NCI-H510A (cell line): Measurements from ENCODE around the gene AQP12B.

Experiments
- DNase-seq: peaks from one replicate; lab custom pipeline; 2025; lab: John Stamatoyannopoulos, UW

The AQP12B gene

DNA sequence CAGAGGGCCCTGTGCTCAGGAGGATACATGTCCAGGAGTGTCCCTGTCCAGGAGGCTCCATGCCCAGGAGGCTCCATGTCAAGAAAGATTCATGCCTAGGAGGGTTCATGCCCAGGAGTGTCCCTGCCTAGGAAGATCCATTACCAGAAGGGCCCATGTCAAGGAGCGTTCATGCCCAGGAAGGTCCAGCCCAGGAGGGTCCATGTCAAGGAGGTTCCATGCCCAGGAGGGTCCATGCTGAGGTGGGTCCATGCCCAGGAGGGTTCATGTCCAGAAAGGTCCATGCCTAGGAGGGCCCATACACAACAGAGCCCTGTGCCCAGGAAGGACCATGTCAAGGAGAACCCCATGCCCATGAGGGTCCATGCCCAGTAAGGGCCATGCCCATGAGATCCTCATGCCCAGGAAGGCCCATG is 50.4 kb downstream of the AQP12B start:
- no peak for DNase-seq

DNA sequence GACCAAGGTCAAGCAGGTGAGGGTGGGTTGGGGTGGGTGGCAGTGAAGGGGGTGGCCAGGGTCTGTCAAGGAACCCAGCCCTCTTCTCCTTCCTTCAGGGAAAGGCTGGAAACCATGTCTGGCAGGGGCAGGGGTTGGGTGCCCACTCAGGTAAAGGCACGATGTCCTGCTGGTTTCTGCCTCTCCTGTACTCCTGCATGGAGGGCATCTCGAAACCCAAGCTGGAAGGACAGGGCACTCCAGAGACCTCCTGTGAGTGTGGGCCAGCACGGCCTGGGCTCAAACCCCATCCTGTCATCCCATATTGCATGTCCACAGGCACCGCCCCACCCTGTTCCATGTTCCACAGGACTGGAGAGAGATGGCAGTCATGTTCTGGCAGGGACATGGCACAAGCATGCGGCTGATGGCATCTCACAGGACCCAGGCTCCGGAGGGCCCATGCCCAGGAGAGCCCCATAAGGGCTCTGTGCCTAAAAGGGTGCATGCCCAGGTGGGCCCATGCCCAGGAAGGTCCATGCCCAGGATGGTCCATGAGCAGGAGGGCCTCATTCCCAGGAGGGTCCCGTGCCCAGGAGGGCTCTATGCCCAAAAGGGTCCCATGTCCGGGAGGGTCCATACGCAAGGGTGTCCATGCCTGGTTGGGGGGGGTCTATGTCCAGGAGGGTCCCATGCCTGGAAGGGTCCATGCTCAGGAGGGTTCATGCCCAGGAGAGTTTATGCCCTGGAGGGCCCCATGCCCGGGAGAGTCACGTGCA is 51.0 kb downstream of the AQP12B start:
- no peak for DNase-seq

DNA sequence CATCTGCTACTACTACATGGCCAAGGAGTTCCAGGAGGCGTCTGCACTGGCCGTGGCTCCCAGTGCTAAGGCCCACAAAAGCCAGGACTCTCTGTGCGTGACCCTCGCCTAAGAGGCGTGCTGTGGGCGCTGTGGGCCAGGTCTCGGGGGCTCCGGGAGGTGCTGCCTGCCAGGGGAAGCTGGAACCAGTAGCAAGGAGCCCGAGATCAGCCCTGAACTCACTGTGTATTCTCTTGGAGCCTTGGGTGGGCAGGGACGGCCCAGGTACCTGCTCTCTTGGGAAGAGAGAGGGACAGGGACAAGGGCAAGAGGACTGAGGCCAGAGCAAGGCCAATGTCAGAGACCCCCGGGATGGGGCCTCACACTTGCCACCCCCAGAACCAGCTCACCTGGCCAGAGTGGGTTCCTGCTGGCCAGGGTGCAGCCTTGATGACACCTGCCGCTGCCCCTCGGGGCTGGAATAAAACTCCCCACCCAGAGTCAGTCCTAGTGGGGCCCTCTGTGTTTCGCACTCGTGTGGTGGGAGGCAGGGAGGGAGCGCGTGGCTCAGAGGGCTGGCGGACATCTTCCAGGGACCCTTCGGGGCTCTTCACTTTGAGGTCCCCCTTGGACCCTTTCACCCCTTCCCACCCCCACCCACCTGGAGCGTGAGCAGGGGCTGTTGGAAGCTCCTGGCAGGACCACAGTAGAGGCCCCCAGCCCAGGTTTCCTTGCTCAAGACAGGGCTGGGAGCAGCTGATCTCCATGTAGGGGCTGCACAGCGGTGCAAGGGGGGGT is 51.7 kb downstream of the AQP12B start:
- no peak for DNase-seq

DNA sequence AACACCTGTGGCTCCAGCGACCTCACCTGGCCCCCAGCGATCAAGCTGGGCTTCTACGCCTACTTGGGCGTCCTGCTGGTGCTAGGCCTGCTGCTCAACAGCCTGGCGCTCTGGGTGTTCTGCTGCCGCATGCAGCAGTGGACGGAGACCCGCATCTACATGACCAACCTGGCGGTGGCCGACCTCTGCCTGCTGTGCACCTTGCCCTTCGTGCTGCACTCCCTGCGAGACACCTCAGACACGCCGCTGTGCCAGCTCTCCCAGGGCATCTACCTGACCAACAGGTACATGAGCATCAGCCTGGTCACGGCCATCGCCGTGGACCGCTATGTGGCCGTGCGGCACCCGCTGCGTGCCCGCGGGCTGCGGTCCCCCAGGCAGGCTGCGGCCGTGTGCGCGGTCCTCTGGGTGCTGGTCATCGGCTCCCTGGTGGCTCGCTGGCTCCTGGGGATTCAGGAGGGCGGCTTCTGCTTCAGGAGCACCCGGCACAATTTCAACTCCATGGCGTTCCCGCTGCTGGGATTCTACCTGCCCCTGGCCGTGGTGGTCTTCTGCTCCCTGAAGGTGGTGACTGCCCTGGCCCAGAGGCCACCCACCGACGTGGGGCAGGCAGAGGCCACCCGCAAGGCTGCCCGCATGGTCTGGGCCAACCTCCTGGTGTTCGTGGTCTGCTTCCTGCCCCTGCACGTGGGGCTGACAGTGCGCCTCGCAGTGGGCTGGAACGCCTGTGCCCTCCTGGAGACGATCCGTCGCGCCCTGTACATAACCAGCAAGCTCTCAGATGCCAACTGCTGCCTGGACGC is 52.5 kb downstream of the AQP12B start:
- no peak for DNase-seq

DNA sequence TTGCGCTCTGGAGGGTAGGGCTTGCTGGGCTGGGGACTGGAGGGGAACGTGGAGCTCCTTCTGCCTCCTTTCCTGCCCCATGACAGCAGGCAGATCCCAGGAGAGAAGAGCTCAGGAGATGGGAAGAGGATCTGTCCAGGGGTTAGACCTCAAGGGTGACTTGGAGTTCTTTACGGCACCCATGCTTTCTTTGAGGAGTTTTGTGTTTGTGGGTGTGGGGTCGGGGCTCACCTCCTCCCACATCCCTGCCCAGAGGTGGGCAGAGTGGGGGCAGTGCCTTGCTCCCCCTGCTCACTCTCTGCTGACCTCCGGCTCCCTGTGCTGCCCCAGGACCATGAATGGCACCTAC is 53.1 kb downstream of the AQP12B start:
- no peak for DNase-seq

DNA sequence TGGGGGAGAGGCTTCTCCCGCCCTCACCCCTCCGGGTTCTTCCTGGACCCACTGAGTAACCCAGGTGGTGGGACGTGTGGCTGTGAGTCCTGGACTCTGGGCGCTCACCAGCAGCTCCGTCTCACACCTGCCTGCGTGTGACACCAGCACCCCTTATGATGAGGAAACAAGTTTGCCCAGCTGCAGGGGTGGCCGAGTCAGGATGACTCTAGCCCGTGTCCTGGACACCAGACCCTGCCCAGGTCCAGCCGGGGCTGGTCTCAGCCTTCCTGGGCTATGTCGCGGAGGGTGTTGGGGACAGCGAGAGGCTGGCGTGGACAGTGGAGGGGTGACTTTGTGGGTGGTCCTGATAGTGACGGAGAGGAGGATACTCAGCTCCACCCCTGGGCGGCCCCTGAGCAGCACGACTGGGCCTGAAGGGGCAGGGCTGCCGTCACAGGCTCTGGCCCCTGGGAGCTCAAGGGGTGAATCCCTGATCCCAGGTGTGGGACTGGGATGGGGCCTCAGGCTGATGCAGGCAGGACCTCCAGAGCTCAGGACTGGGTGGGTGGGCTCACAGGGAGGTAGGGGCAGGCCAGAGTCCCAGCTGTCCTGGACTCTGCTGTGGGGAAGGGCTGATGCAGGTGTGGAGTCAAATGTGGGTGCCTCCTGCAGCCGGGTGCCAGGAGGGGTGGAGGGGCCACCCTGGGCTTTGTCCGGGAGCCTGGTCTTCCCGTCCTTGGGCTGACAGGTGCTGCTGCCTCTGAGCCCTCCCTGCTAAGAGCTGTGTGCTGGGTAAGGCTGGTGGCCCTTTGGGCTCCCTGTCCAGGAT is 53.7 kb downstream of the AQP12B start:
- no peak for DNase-seq

DNA sequence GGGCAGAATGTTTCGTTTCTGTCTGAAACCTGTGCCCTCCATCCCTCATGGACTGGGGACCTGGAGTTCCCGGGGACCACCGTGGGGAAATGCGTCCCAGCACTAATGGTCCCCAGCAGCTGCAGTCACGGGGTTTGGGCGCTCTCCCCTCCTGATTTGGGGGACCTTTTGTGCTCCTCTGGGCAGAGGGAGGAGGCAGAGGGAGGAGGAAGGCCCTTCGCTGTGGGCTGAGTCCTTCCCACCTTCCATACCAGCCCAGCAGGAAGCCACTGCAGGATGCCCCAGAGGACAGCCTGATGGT is 54.2 kb downstream of the AQP12B start:
- DNase-seq = no peak

DNA sequence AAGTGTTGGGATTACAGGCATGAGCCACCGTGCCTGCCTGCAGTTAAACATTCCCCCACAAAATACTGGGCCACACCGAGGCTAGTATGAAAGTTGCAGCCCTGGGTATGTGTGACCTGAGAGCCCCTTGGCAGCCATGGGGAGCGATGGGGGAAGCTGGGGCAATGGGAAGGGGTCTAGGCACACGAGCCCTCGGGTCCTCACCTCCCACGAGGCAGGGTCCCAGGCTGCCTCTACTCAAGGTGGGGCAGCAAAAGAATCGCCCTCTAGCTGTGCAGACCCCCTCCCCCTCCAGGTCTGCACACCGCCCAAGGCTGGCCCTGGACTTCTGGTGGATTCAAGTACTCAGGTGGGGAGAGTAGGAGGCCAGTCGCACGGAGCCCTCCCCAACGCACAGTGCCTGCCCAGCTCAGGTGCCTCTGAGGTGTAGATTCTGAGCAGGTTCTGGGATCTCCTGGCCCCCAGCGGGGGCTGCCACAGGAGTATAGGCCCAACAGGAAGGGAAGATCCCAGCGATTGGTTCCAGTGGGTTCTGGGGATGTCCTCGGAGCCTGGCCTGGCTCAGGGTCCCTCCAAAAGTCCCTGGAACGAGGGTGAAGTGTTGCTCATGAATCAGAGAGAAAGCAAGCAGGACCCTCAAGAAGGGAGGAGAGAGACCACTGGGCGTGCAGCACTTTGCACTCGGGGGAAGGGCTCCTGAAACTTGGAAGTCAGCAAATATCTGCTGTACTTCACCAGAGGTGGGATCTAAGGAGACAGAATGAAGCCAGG is 54.8 kb downstream of the AQP12B start:
- no peak for DNase-seq

DNA sequence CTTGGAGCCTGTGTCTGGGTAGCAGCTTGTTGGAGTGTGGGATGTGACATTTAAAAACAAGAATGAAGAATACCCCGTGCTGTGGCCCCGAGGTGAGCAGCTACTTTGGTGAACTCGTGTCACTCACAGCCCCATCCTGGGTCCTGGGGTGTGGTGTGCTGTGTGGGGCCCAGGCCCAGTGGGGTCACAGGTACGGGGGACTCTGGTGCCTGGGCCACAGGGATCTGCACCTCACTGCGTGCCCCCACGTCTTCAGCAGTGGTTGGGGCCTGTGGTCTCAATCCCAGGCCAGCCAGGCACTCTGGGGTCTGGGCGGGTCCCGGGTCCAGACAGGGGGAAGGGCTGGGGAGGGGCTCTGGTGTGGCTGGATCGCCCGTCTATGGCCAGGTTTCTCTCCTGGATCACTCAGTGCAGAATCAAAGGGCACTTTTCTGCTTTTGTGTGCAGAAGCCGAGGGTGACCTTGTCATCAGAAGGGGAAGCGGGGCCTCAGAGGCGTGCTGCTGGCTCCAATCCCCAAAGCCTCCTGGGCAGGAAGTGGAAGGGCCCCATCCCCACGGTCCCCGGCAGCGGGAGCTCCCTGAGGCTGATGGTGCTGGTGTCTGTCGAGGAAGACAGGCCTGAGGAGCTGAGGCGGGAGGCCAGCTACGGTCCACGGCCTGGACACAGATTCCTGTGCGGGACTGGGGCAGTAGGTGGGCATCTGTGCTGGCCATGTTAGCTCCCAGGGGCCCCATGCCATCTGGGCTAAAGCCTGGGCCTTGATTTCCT is 56.0 kb downstream of the AQP12B start:
- DNase-seq = no peak
